GM12874 (cell line): ENCODE measurements around the gene FAM111A.

ENCODE experiments used
- CTCF ChIP-seq: IDR thresholded peaks from 2 replicates; pipeline ENCODE4 v1.5.1; 2011; ENCODE audit warnings: low read depth, mild to moderate bottlenecking, control low read depth, low read length, moderate library complexity; ENCODE audit not compliant: insufficient read depth

The FAM111A gene

GRCh38 chr11:59158206-59159068, 15.8 kb downstream of the FAM111A start:
- TF ChIP-seq CTCF, result peak; percentile 73

GRCh38 chr11:59164028-59164427, 21.4 kb downstream of the FAM111A start:
- TF ChIP-seq CTCF, result no peak

GRCh38 chr11:59171508-59172322, 29.1 kb downstream of the FAM111A start, which contains the start of gene DTX4:
Gene DTX4, plus strand, starts transcription at chr11:59172132. Its CDS starts 464 bp downstream, at chr11:59172596.
- peak; percentile 93 for TF ChIP-seq CTCF

GRCh38 chr11:59172345-59173079, 29.9 kb downstream of the FAM111A start:
- no peak for TF ChIP-seq CTCF

- TF ChIP-seq CTCF, result no peak
These were observed 30.7 kb downstream of the FAM111A start for GRCh38 chr11:59173080-59173963.

- no peak for TF ChIP-seq CTCF
These were observed 31.5 kb downstream of the FAM111A start for GRCh38 chr11:59173964-59174663.
